Endodermal cell (in vitro differentiated cells): ENCODE data around the gene OTOA. TPM values are rescaled to one million over a fixed set of nuclear protein-coding genes. Genes with fewer than 3 reads are reported as not detected.

ENCODE experiments used
- DNase-seq: peaks from one replicate; pipeline ENCODE4 v3.0.0-alpha.2; 2017
- H3K27ac ChIP-seq: 2 replicates; pipeline ENCODE4 v1.5.1; 2013; ENCODE audit warnings: mild to moderate bottlenecking, low read depth, low read length, moderate library complexity
- H3K27me3 ChIP-seq: 2 replicates; pipeline ENCODE4 v1.6.1; 2013; ENCODE audit warnings: mild to moderate bottlenecking, low read length, moderate library complexity; ENCODE audit not compliant: insufficient read depth, control insufficient read depth, poor library complexity, severe bottlenecking
- H3K36me3 ChIP-seq: 2 replicates; pipeline ENCODE4 v1.7.0; 2013; ENCODE audit warnings: mild to moderate bottlenecking, low read length, moderate library complexity; ENCODE audit not compliant: control insufficient read depth, insufficient read depth
- H3K4me1 ChIP-seq: one replicate; pipeline ENCODE4 v1.7.0; 2013; ENCODE audit warnings: low read length; ENCODE audit not compliant: control insufficient read depth, insufficient read depth
- H3K4me3 ChIP-seq: 2 replicates; pipeline ENCODE4 v1.5.1; 2013; ENCODE audit warnings: mild to moderate bottlenecking, low read length, moderate library complexity
- H3K9ac ChIP-seq: 2 replicates; pipeline ENCODE4 v1.6.1; 2013; ENCODE audit warnings: mild to moderate bottlenecking, low read length, moderate library complexity; ENCODE audit not compliant: poor library complexity, severe bottlenecking; ENCODE audit errors: extremely low read depth
- H3K9me3 ChIP-seq: 2 replicates; pipeline ENCODE4 v1.6.1; 2013; ENCODE audit warnings: mild to moderate bottlenecking, low read length, moderate library complexity; ENCODE audit not compliant: control insufficient read depth
- H3K27ac Mint-ChIP-seq: 2 replicates; pipeline ENCODE4 v1.8.0; 2020; ENCODE audit warnings: mixed read lengths
- H3K27me3 Mint-ChIP-seq: 2 replicates; pipeline ENCODE4 v1.8.0; 2021; ENCODE audit warnings: mild to moderate bottlenecking, mixed read lengths; ENCODE audit not compliant: insufficient read depth
- H3K36me3 Mint-ChIP-seq: 2 replicates; pipeline ENCODE4 v1.8.0; 2020; ENCODE audit warnings: low read depth, mixed read lengths
- H3K4me1 Mint-ChIP-seq: 2 replicates; pipeline ENCODE4 v1.8.0; 2020; ENCODE audit warnings: mixed read lengths
- H3K4me3 Mint-ChIP-seq: 2 replicates; pipeline ENCODE4 v1.8.0; 2020; ENCODE audit warnings: mild to moderate bottlenecking, moderate library complexity, mixed read lengths
- H3K9me3 Mint-ChIP-seq: 2 replicates; pipeline ENCODE4 v1.8.0; 2020; ENCODE audit warnings: mild to moderate bottlenecking, mixed read lengths
- CTCF ChIP-seq: fragments of 200-600 bp; sonication (generic); conservative IDR thresholded peaks from 2 replicates; pipeline ENCODE4 v1.5.0; 2021; ENCODE audit warnings: antibody characterized with exemption, mild to moderate bottlenecking
- WGBS, 2 experiments: methylation state at CpG; one replicate each; pipeline versions ENCODE4 v1.1.5 to v1.1.7; 2013; ENCODE audit warnings: missing lambda C conversion rate in 2 of 2, mixed read lengths in 1 of 2; ENCODE audit not compliant: insufficient coverage in 1 of 2, insufficient read length in 1 of 2; 5-methylcytosine and 5-hydroxymethylcytosine counted together
- total RNA-seq, 2 donors: library from RNA; stranded (reverse); fragmentation: NEBNext Ultra II Directional in 1 of 2; extraction: Animal tissue kit (Norgen Biotek cat#: 25700) in 1 of 2; gene quantifications; 2 replicates in 1 of 2; 3 replicates in 1 of 2; pipeline ENCODE4 v1.2.1, GENCODE V29; 2021

The OTOA gene
- total RNA-seq, 2 donors from 2014 or later: 0.07 to 0.09 TPM

DNA sequence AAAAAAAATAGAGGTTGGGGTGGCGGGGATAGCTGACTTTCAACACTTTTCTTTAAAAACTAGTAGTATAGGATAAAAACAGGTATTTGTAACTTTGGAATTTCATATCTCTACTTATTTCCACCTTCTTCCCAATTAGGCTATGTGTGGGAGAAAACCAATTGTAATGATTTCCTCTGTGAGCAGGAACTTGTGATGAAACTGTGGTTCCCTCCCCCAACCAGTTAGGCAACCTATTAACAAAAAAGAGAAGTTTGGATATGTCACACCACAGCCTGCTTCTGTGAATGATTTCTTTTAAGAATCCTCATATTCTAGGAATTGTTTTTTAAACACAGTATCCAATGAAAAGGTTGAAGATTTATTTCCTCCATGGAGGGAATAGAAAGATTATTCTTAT, 13.2 kb upstream of the OTOA start:
- no peaks in the 10 kb centered on the region for H3K9me3 ChIP-seq
- no peak overlapping the region for H3K9ac ChIP-seq
- no peak overlapping the region for H3K27ac ChIP-seq
- TF ChIP-seq CTCF: no peak
- H3K27me3 ChIP-seq: no peaks in the 10 kb centered on the region
- H3K4me3 ChIP-seq: no peak overlapping the region
- peaks cover 3% of the 10 kb centered on the region for H3K4me1 ChIP-seq
- H3K4me3 Mint-ChIP-seq: no peak overlapping the region
- H3K36me3 Mint-ChIP-seq: peaks cover 26% of the 10 kb centered on the region
- DNase-seq: no peak
- H3K27ac Mint-ChIP-seq: no peak overlapping the region
- H3K27me3 Mint-ChIP-seq: no peaks in the 10 kb centered on the region
- no CpG with 5 or more reads among the region's 1 CpG for WGBS, 2 experiments
- peaks cover 10% of the 10 kb centered on the region for H3K4me1 Mint-ChIP-seq
- H3K9me3 Mint-ChIP-seq: no peaks in the 10 kb centered on the region
- H3K36me3 ChIP-seq: peaks cover 13% of the 10 kb centered on the region

GRCh38 chr16:21651515-21651914, 12.3 kb upstream of the OTOA start:
- 95 to 99% methylated on average over 3 of the region's 3 CpGs for WGBS, 2 experiments
- H3K27me3 ChIP-seq: no peaks in the 10 kb centered on the region
- Mint-ChIP-seq H3K9me3 (no peaks in the 10 kb centered on the region), H3K36me3 (peaks cover 28% of the 10 kb centered on the region), H3K27ac (no peak overlapping the region), H3K27me3 (no peaks in the 10 kb centered on the region), H3K4me1 (peaks cover 4% of the 10 kb centered on the region), H3K4me3 (no peak overlapping the region)
- H3K36me3 ChIP-seq: peaks cover 20% of the 10 kb centered on the region
- no peak for TF ChIP-seq CTCF
- no peak for DNase-seq
- H3K4me1 ChIP-seq: no peaks in the 10 kb centered on the region
- H3K9ac ChIP-seq: no peak overlapping the region
- no peak overlapping the region for H3K27ac ChIP-seq
- H3K9me3 ChIP-seq: no peaks in the 10 kb centered on the region
- no peak overlapping the region for H3K4me3 ChIP-seq

DNA sequence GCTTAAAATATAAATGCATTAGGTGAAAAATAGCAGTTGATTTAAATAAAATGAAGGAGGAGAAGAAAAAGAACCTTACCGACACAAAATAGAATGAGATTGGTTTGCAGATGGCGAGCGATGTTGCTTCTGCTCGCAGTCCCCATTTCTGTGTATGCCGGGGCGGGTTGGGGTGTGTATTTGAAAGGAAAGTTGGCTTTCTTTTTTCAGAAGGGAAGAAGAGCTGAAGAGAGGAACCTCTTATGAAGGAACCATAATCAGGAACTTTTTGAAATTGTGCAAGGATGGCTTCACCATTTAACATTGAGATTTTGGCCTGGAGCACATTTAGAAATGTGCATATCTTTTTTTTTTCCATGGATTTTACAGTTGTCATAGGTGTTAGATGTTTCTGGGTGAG, 11.3 kb upstream of the OTOA start, which contains the start of gene IGSF6:
IGSF6 (minus strand) TSS at position 156 of the 400 bp plus-strand sequence; CDS start at position 146, 10 bp downstream.
- Histone ChIP-seq H3K4me3 (no peak within 1 kb of the TSS), H3K9me3 (no peaks in the 10 kb centered on the region), H3K9ac (no peak within 1 kb of the TSS), H3K27me3 (no peaks in the 10 kb centered on the region), H3K4me1 (no peaks in the 10 kb centered on the region), H3K27ac (no peak within 1 kb of the TSS), H3K36me3 (peaks cover 23% of the 10 kb centered on the region)
- Mint-ChIP-seq H3K9me3 (no peaks in the 10 kb centered on the region), H3K27me3 (no peaks in the 10 kb centered on the region), H3K27ac (peak within 1 kb of the TSS; percentile 35), H3K4me3 (no peak within 1 kb of the TSS), H3K4me1 (peaks cover 1% of the 10 kb centered on the region), H3K36me3 (peaks cover 31% of the 10 kb centered on the region)
- WGBS, 2 experiments: 95 to 98% methylated on average over 6 of the region's 6 CpGs
- no peak for DNase-seq
- no peak for TF ChIP-seq CTCF
